Measurements from ENCODE around the gene FOXRED1. TPM values are rescaled to one million over a fixed set of nuclear protein-coding genes. Genes with fewer than 3 reads are reported as not detected.

Gene FOXRED1
- total RNA-seq, 1 experiment from 2014 or later, result 67.5 TPM

DNA sequence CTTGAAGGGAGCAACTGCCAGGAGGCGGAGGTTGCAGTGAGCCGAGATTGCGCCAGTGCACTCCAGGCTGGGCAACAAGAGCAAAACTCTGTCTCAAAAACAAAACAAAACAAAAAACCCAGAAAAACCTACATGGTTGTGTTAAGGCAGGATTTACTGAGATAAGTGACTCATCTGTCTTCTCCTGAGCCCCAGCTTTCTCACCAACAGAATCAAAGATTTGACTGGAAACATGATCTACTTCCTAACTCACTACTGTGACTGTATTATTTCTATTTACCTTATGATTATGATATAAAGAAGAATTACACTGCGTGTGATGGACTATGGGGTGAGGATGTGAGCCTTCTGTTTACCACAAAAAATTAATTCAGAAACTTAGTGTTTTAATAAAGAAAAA, 35.6 kb upstream of the FOXRED1 start:
- no peak overlapping the region for H3K56ac ChIP-seq (ENCODE audit: insufficient read length, low read depth, low read length)
- no peak overlapping the region for H3K27ac ChIP-seq (ENCODE audit: insufficient read length, low read depth, low read length)
- no peaks in the 10 kb centered on the region; the same call in 1 of the 2 replicates for H3K79me2 ChIP-seq (ENCODE audit: insufficient read depth, low read length)
- H2AFZ ChIP-seq (ENCODE audit: low read length), result no peak overlapping the region
- TF ChIP-seq CTCF (conservative IDR thresholded peaks at IDR 0.05), result no peak
- H3K4ac ChIP-seq (ENCODE audit: low read depth, low read length), result no peak overlapping the region
- H4K5ac ChIP-seq (ENCODE audit: insufficient read length, low read depth, low read length), result no peak overlapping the region
- Mint-ChIP-seq H3K27me3 (ENCODE audit: low read depth) (no peaks in the 10 kb centered on the region), H3K9me3 (no peaks in the 10 kb centered on the region; a peak in 1 of 5 replicates), H3K27ac (no peak overlapping the region; a peak in 1 of 7 replicates), H3K4me3 (no peak overlapping the region), H3K4me1 (no peaks in the 10 kb centered on the region), H3K36me3 (ENCODE audit: insufficient read depth in 1 of 3, low read depth in 3 of 3) (peaks cover 7 to 36% (median 24%) of the 10 kb centered on the region in 3 experiments)
- no peak overlapping the region for H3K18ac ChIP-seq (ENCODE audit: insufficient read length, low read depth, low read length)
- no peak overlapping the region for H3K4me2 ChIP-seq (ENCODE audit: insufficient read depth, insufficient read length, low read length)
- H3K4me1 ChIP-seq (ENCODE audit: insufficient read depth, low read length), result no peaks in the 10 kb centered on the region
- H3K23me2 ChIP-seq (ENCODE audit: insufficient read length, low read depth, low read length, poor library complexity, severe bottlenecking), result no peaks in the 10 kb centered on the region
- no peak overlapping the region for H2BK120ac ChIP-seq (ENCODE audit: low read depth, low read length, poor library complexity, severe bottlenecking)
- no peak overlapping the region for H3K9ac ChIP-seq (ENCODE audit: extremely low read depth, insufficient read length, low read length)
- no peak overlapping the region for H3K14ac ChIP-seq (ENCODE audit: insufficient read depth, low read length)
- H2BK20ac ChIP-seq (ENCODE audit: low read depth, low read length, poor library complexity, severe bottlenecking), result no peak overlapping the region
- no peak overlapping the region for H2BK5ac ChIP-seq (ENCODE audit: insufficient read length, low read length)
- H3K9me3 ChIP-seq (ENCODE audit: control insufficient read depth, low read depth, low read length), result no peaks in the 10 kb centered on the region
- no peak overlapping the region for H3T11ph ChIP-seq (ENCODE audit: low read length)
- no peak for DNase-seq
- H4K8ac ChIP-seq (replicated peaks; ENCODE audit: insufficient read length, low read depth, low read length), result no peak overlapping the region
- H2BK12ac ChIP-seq (ENCODE audit: insufficient read length, low read depth, low read length), result no peak overlapping the region
- no peak overlapping the region for H4K91ac ChIP-seq (ENCODE audit: insufficient read length, low read depth, low read length)
- no CpG with 5 or more reads among the region's 4 CpGs for whole genome bisulfite sequencing (ENCODE audit: extremely low coverage, insufficient read length, low lambda C conversion rate)
- no peaks in the 10 kb centered on the region for H3K27me3 ChIP-seq (ENCODE audit: insufficient read depth, low read length)
- no peak overlapping the region for H2AK5ac ChIP-seq (ENCODE audit: insufficient read length, low read length)
- no peaks in the 10 kb centered on the region for H3K79me1 ChIP-seq (ENCODE audit: insufficient read depth, low read depth, low read length, poor library complexity, severe bottlenecking)
- no peaks in the 10 kb centered on the region for H4K20me1 ChIP-seq (ENCODE audit: control insufficient read depth, insufficient read depth, insufficient read length)
- no peak overlapping the region for H2BK15ac ChIP-seq (ENCODE audit: low read depth, low read length)
- no peak overlapping the region for H3K23ac ChIP-seq (ENCODE audit: insufficient read length, low read depth, low read length)
